ENCODE data around the gene CYFIP1. TPM values are rescaled to one million over a fixed set of nuclear protein-coding genes. Genes with fewer than 3 reads are reported as not detected.

The CYFIP1 gene
- total RNA-seq, 1 experiment from 2014 or later: 143 TPM

GRCh38 chr15:22838292-22839042, 141.7 kb downstream of the CYFIP1 start, which contains the start of gene NIPA2:
Gene NIPA2, plus strand, starts transcription at chr15:22838666. Its CDS starts 13,066 bp downstream, at chr15:22851732.
- H3K36me3 ChIP-seq (ENCODE audit: control insufficient read depth in 1 of 2, insufficient read depth in 2 of 2, low read length in 2 of 2): peaks cover 0 to 7% of the 10 kb centered on the region in 2 experiments; a peak in 2 of 4 replicates
- DNase-seq (ENCODE audit: low read depth, low spot score) (peak; percentile 95), ATAC-seq (peak; percentile 96)
- ChIA-PET POLR2A (interaction anchor here (1.0 to 1.3 kb wide), 2 partner anchors 13 to 22 kb away, joined by 4 read pairs; no protein-coding TSS in a partner anchor), CTCF (interaction anchor here (1.0 kb wide), 1 partner anchor 27 kb away, joined by 3 read pairs; no protein-coding TSS in a partner anchor), RAD21 (ENCODE audit: low non-redundant PET in 1 of 2, low total read pairs in 2 of 2, uncharacterized antibody in 2 of 2, unreplicated experiment in 2 of 2) (interaction anchor here in 1 of 2 experiments (1.0 kb wide), 1 partner anchor 51 kb away, joined by 4 read pairs; no protein-coding TSS in a partner anchor)
- H3K9me3 ChIP-seq (ENCODE audit: control insufficient read depth in 1 of 2, insufficient read depth in 1 of 2, low read depth in 1 of 2, low read length in 2 of 2): no peaks in the 10 kb centered on the region
- H2AFZ ChIP-seq (ENCODE audit: low read depth, low read length, poor library complexity, severe bottlenecking): no peak within 1 kb of the TSS
- peaks cover 6 to 16% of the 10 kb centered on the region in 2 experiments; a peak in 3 of 4 replicates for H3K4me1 ChIP-seq (ENCODE audit: control insufficient read depth in 1 of 2, insufficient read depth in 2 of 2, low read length in 2 of 2)
- H3K9me2 ChIP-seq (ENCODE audit: insufficient read depth): no peaks in the 10 kb centered on the region
- H3K4me2 ChIP-seq (ENCODE audit: low read length): peak within 1 kb of the TSS; percentile 81
- no peaks in the 10 kb centered on the region for H4K20me1 ChIP-seq (ENCODE audit: insufficient read depth)
- H3K4me3 ChIP-seq (replicated peaks in 1 of 2; ENCODE audit: low read depth in 1 of 2, low read length in 2 of 2): peak within 1 kb of the TSS; percentile 84 to 96
- no peaks in the 10 kb centered on the region for H3K27me3 ChIP-seq (ENCODE audit: insufficient read depth, low read length)
- intact Hi-C loops (cut with micrococcal nuclease): no loop called here
- peaks cover 50% of the 10 kb centered on the region for H3K79me2 ChIP-seq (ENCODE audit: insufficient read depth, low read length)
- no TSS peak for BruUV-seq (replicated peaks)
- H3K9ac ChIP-seq (ENCODE audit: low read length): peak within 1 kb of the TSS; percentile 94
- peak within 1 kb of the TSS; percentile 97 for H3K27ac ChIP-seq (ENCODE audit: low read depth, low read length)
- no peak for TF ChIP-seq REST (IDR thresholded peaks at IDR 0.05; ENCODE audit: low read depth)
- TF ChIP-seq EZH2 (IDR thresholded peaks at IDR 0.05): no peak
- no peak for TF ChIP-seq TCF7L2 (IDR thresholded peaks at IDR 0.05; ENCODE audit: borderline replicate concordance, extremely low read depth, insufficient read depth, insufficient read length)
- TF ChIP-seq CBX3 (IDR thresholded peaks at IDR 0.05; ENCODE audit: low read depth): no peak
- TF ChIP-seq FOSL1 (IDR thresholded peaks at IDR 0.05; ENCODE audit: low read depth): no peak
- peak; percentile 50 for TF ChIP-seq ELF1 (IDR thresholded peaks at IDR 0.05; ENCODE audit: borderline replicate concordance, low read depth)
- TF ChIP-seq CEBPB (IDR thresholded peaks at IDR 0.05; ENCODE audit: low read depth): no peak
- TF ChIP-seq POLR2A (IDR thresholded peaks at IDR 0.05; ENCODE audit: borderline replicate concordance, extremely low read depth, insufficient read depth, insufficient read length): peak; percentile 37
- peak; percentile 78 for TF ChIP-seq SIN3A (IDR thresholded peaks at IDR 0.05; ENCODE audit: low read depth)
- TF ChIP-seq SRF (IDR thresholded peaks at IDR 0.05; ENCODE audit: low read depth): peak; percentile 67; the same call in 1 of the 2 replicates
- TF ChIP-seq CTCF (IDR thresholded peaks at IDR 0.05 in 2 of 3, conservative IDR thresholded peaks at IDR 0.05 in 1 of 3; ENCODE audit: borderline replicate concordance in 1 of 3, insufficient read depth in 1 of 3, low read depth in 2 of 3, low read length in 2 of 3): no peak
- no peak for TF ChIP-seq JUND (IDR thresholded peaks at IDR 0.05)
- peak; percentile 57; the same call in 1 of the 2 replicates for TF ChIP-seq MAX (IDR thresholded peaks at IDR 0.05)
- peak; percentile 32 for TF ChIP-seq YY1 (IDR thresholded peaks at IDR 0.05; ENCODE audit: extremely low read depth, insufficient replicate concordance, low read depth, low read length)
- TF ChIP-seq ZBTB33 (IDR thresholded peaks at IDR 0.05; ENCODE audit: extremely low read depth, insufficient replicate concordance, low read length): no peak
- peak; percentile 68 for TF ChIP-seq POLR2AphosphoS5 (IDR thresholded peaks at IDR 0.05; ENCODE audit: low read depth, low read length)
- no peak for TF ChIP-seq ATF3 (IDR thresholded peaks at IDR 0.05)
- no peak for TF ChIP-seq ZNF274 (IDR thresholded peaks at IDR 0.05; ENCODE audit: low read depth, low read length)

Data from HCT116 (cell line).